GM23338 (cell line): ENCODE results near the gene SCN3B. TPM values are rescaled to one million over a fixed set of nuclear protein-coding genes. Genes with fewer than 3 reads are reported as not detected.

Experiments used
- ATAC-seq: fragments of 200-7000 bp; cut with Tn5 transposase; 3 replicates; pipeline ENCODE4 v1.9.1; 2020
- DNase-seq: peaks from one replicate; pipeline ENCODE4 v3.0.0-alpha.2; 2015; ENCODE audit warnings: low spot score
- H2AFZ ChIP-seq: fragments of 200-600 bp; sonication (generic); 2 replicates; pipeline ENCODE4 v1.8.0; 2016; ENCODE audit warnings: antibody characterized with exemption, mild to moderate bottlenecking, moderate library complexity
- H3F3A ChIP-seq: fragments of 200-600 bp; sonication (generic); replicated peaks from 2 replicates; pipeline ENCODE4 v1.8.0; 2017; ENCODE audit warnings: antibody characterized with exemption, mixed run types, low read depth
- H3K27ac ChIP-seq: fragments of 200-600 bp; sonication (generic); 2 replicates; pipeline ENCODE4 v1.6.1; 2016; ENCODE audit warnings: low read depth
- H3K27me3 ChIP-seq: fragments of 200-600 bp; sonication (generic); 2 replicates; pipeline ENCODE4 v1.8.0; 2016; ENCODE audit warnings: mild to moderate bottlenecking, mixed run types, moderate library complexity; ENCODE audit not compliant: insufficient read depth
- H3K36me3 ChIP-seq: fragments of 200-600 bp; sonication (generic); 2 replicates; pipeline ENCODE4 v1.8.0; 2016; ENCODE audit warnings: mild to moderate bottlenecking; ENCODE audit not compliant: insufficient read depth
- H3K4me1 ChIP-seq: fragments of 200-600 bp; sonication (generic); 2 replicates; pipeline ENCODE4 v1.8.0; 2016; ENCODE audit warnings: mild to moderate bottlenecking, moderate library complexity; ENCODE audit not compliant: insufficient read depth
- H3K4me2 ChIP-seq: fragments of 200-600 bp; sonication (generic); 2 replicates; pipeline ENCODE4 v1.7.1; 2017; ENCODE audit warnings: mixed run types
- H3K4me3 ChIP-seq: fragments of 200-600 bp; sonication (generic); 2 replicates; pipeline ENCODE4 v1.6.1; 2016; ENCODE audit warnings: mixed run types
- H3K79me2 ChIP-seq: fragments of 200-600 bp; sonication (generic); replicated peaks from 2 replicates; pipeline ENCODE4 v1.8.0; 2017; ENCODE audit warnings: mild to moderate bottlenecking; ENCODE audit not compliant: insufficient read depth
- H3K9me2 ChIP-seq: fragments of 200-600 bp; sonication (generic); 2 replicates; pipeline ENCODE4 v1.8.0; 2017; ENCODE audit not compliant: insufficient read depth
- H4K20me1 ChIP-seq: fragments of 200-600 bp; sonication (generic); replicated peaks from 2 replicates; pipeline ENCODE4 v1.8.0; 2017; ENCODE audit warnings: mild to moderate bottlenecking; ENCODE audit not compliant: insufficient read depth
- H3K27ac Mint-ChIP-seq: 2 replicates; pipeline ENCODE4 v1.8.0; 2020; ENCODE audit warnings: inconsistent platforms, mild to moderate bottlenecking, moderate library complexity, mixed read lengths
- H3K27me3 Mint-ChIP-seq: 3 replicates; pipeline ENCODE4 v1.8.0; 2022; ENCODE audit warnings: low read depth, mild to moderate bottlenecking, moderate library complexity, mixed read lengths, inconsistent platforms; ENCODE audit not compliant: insufficient read depth, poor library complexity
- H3K36me3 Mint-ChIP-seq: 3 replicates; pipeline ENCODE4 v1.8.0; 2021; ENCODE audit warnings: low read depth, mild to moderate bottlenecking, inconsistent platforms, moderate library complexity, mixed read lengths
- H3K4me1 Mint-ChIP-seq: 3 replicates; pipeline ENCODE4 v1.8.0; 2020; ENCODE audit warnings: mild to moderate bottlenecking, inconsistent platforms, mixed read lengths
- H3K4me3 Mint-ChIP-seq: 3 replicates; pipeline ENCODE4 v1.8.0; 2021; ENCODE audit warnings: moderate library complexity, mild to moderate bottlenecking, inconsistent platforms, mixed read lengths
- H3K9me3 Mint-ChIP-seq: 3 replicates; pipeline ENCODE4 v1.8.0; 2020; ENCODE audit warnings: moderate library complexity, mild to moderate bottlenecking, inconsistent platforms, mixed read lengths
- CREB1 ChIP-seq: fragments of 250-450 bp; sonication (Bioruptor Pico); IDR thresholded peaks from 2 replicates; pipeline ENCODE4 v1.5.0; 2020; ENCODE audit warnings: low read depth, mild to moderate bottlenecking, moderate library complexity
- CTCF ChIP-seq, 2 experiments: fragments of 200-600 bp in 1 of 2; sonication (generic) in 1 of 2; conservative IDR thresholded peaks; 2 replicates each; pipeline versions ENCODE4 v1.5.1 to v1.6.1; 2016 to 2017; ENCODE audit warnings: antibody characterized with exemption in 2 of 2, low read depth in 2 of 2, mild to moderate bottlenecking in 2 of 2, moderate library complexity in 1 of 2
- ETS1 ChIP-seq: IDR thresholded peaks from 2 replicates; pipeline ENCODE4 v1.6.1; 2016; ENCODE audit warnings: antibody characterized with exemption
- EZH2 ChIP-seq: fragments of 200-600 bp; sonication (generic); IDR thresholded peaks from one replicate; pipeline ENCODE4 v1.8.0; 2017; ENCODE audit warnings: antibody characterized with exemption, mild to moderate bottlenecking, low read depth; ENCODE audit not compliant: unreplicated experiment
- EZH2phosphoT487 ChIP-seq: fragments of 200-600 bp; sonication (generic); IDR thresholded peaks from one replicate; pipeline ENCODE4 v1.8.1; 2018; ENCODE audit warnings: antibody characterized with exemption; ENCODE audit not compliant: unreplicated experiment
- JUNB ChIP-seq: IDR thresholded peaks from one replicate; pipeline ENCODE4 v1.6.1; 2016; ENCODE audit warnings: antibody characterized with exemption; ENCODE audit not compliant: unreplicated experiment
- STAT1 ChIP-seq: IDR thresholded peaks from one replicate; pipeline ENCODE4 v1.6.1; 2016; ENCODE audit warnings: antibody characterized with exemption; ENCODE audit not compliant: unreplicated experiment
- ZNF114 ChIP-seq: fragments of 250-450 bp; sonication (Bioruptor Pico); IDR thresholded peaks from 2 replicates; pipeline ENCODE4 v1.5.0; 2020; ENCODE audit warnings: mild to moderate bottlenecking, moderate library complexity
- ZNF331 ChIP-seq: fragments of 250-450 bp; sonication (Bioruptor Pico); IDR thresholded peaks from 2 replicates; pipeline ENCODE4 v1.5.0; 2020; ENCODE audit warnings: low read depth, mild to moderate bottlenecking, moderate library complexity
- ZNF462 ChIP-seq: fragments of 250-450 bp; sonication (Bioruptor Pico); IDR thresholded peaks from 2 replicates; pipeline ENCODE4 v1.5.0; 2020; ENCODE audit warnings: mild to moderate bottlenecking, moderate library complexity
- polyA plus RNA-seq: library from polyadenylated mRNA; unstranded; fragments of >200 nt; fragmentation: Nextera tagmentation; extraction: Ambion mirVana; gene quantifications from 2 replicates; pipeline ENCODE4 v1.2.1, GENCODE V29; 2016
- total RNA-seq: library from RNA; depleted of rRNA; stranded (reverse); fragments of >200 nt; shearing (Covaris generic); gene quantifications from 2 replicates; pipeline ENCODE4 v1.2.3, GENCODE V29; 2014
- TF ChIP-seq, protein P1 (sequence below): IDR thresholded peaks from one replicate; pipeline ENCODE4 v1.6.1; 2018; ENCODE audit warnings: antibody characterized with exemption; ENCODE audit not compliant: unreplicated experiment

The SCN3B gene
- total and polyA plus RNA-seq, 2 experiments from 2014 or later: 0.74 to 1.7 TPM

DNA sequence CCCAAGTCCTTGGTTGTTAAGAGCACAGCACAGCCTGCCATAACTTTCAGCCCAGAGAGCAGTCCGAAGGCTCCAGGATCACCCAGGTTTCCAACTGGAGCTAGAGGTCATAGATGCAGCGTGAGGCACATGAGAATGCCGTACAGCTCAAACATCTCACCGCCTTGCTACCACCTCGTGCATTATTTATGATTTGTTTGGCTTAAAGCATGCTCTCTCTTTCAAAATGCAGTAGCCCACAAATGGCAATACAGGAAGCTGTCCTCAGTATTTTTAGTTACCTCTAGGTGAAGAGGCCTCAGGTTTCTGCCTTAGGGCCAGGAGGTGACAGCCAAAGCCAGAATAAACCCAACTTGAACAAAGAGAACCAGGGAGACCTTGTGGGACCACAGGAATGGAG, 14.4 kb downstream of the SCN3B start:
- H3K4me3 Mint-ChIP-seq: no peak overlapping the region
- Histone ChIP-seq H3F3A (no peaks in the 10 kb centered on the region), H3K79me2 (no peaks in the 10 kb centered on the region), H2AFZ (no peak overlapping the region), H3K36me3 (no peaks in the 10 kb centered on the region), H3K4me3 (no peak overlapping the region), H3K27me3 (no peaks in the 10 kb centered on the region), H3K9me2 (no peaks in the 10 kb centered on the region), H4K20me1 (no peaks in the 10 kb centered on the region), H3K27ac (no peak overlapping the region), H3K4me1 (peaks cover 15% of the 10 kb centered on the region), H3K4me2 (no peak overlapping the region)
- peaks cover 1% of the 10 kb centered on the region for H3K27me3 Mint-ChIP-seq
- peaks cover 23% of the 10 kb centered on the region for H3K4me1 Mint-ChIP-seq
- TF ChIP-seq EZH2 (no peak), CREB1 (no peak), ZNF462 (CRISPR knock-in tag) (no peak), ZNF114 (CRISPR knock-in tag) (no peak), ZNF331 (CRISPR knock-in tag) (no peak), EZH2phosphoT487 (no peak), CTCF (conservative IDR thresholded peaks at IDR 0.05; ENCODE audit: low read depth in 2 of 2) (no peak), STAT1 (no peak), JUNB (no peak), ETS1 (no peak)
- TF ChIP-seq, protein P1, sequence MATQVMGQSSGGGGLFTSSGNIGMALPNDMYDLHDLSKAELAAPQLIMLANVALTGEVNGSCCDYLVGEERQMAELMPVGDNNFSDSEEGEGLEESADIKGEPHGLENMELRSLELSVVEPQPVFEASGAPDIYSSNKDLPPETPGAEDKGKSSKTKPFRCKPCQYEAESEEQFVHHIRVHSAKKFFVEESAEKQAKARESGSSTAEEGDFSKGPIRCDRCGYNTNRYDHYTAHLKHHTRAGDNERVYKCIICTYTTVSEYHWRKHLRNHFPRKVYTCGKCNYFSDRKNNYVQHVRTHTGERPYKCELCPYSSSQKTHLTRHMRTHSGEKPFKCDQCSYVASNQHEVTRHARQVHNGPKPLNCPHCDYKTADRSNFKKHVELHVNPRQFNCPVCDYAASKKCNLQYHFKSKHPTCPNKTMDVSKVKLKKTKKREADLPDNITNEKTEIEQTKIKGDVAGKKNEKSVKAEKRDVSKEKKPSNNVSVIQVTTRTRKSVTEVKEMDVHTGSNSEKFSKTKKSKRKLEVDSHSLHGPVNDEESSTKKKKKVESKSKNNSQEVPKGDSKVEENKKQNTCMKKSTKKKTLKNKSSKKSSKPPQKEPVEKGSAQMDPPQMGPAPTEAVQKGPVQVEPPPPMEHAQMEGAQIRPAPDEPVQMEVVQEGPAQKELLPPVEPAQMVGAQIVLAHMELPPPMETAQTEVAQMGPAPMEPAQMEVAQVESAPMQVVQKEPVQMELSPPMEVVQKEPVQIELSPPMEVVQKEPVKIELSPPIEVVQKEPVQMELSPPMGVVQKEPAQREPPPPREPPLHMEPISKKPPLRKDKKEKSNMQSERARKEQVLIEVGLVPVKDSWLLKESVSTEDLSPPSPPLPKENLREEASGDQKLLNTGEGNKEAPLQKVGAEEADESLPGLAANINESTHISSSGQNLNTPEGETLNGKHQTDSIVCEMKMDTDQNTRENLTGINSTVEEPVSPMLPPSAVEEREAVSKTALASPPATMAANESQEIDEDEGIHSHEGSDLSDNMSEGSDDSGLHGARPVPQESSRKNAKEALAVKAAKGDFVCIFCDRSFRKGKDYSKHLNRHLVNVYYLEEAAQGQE: no peak
- H3K27ac Mint-ChIP-seq: no peak overlapping the region
- no peaks in the 10 kb centered on the region; the same call in 2 of the 3 replicates for H3K36me3 Mint-ChIP-seq
- no peaks in the 10 kb centered on the region; the same call in 2 of the 3 replicates for H3K9me3 Mint-ChIP-seq
- ATAC-seq (no peak), DNase-seq (no peak)
